Esophagus squamous epithelium (tissue), 4 donors: ENCODE measurements around the gene KEL.

Experiments
- POLR2A ChIP-seq, 4 donors: fragments of 450-650 bp; IDR thresholded peaks; one replicate each; pipeline ENCODE4 v1.6.1; 2017; ENCODE audit warnings: antibody characterized with exemption in 4 of 4, mild to moderate bottlenecking in 4 of 4, moderate library complexity in 3 of 4
- TF ChIP-seq, protein P1 (sequence below), 6 experiments: fragments of 450-650 bp in 4 of 6; fragments of 200-600 bp in 2 of 6; sonication (generic) in 2 of 6; IDR thresholded peaks; one replicate each; pipeline ENCODE4 v1.5.1; 2016 to 2019; ENCODE audit warnings: antibody characterized with exemption in 6 of 6, mild to moderate bottlenecking in 4 of 6, moderate library complexity in 4 of 6

DNA sequence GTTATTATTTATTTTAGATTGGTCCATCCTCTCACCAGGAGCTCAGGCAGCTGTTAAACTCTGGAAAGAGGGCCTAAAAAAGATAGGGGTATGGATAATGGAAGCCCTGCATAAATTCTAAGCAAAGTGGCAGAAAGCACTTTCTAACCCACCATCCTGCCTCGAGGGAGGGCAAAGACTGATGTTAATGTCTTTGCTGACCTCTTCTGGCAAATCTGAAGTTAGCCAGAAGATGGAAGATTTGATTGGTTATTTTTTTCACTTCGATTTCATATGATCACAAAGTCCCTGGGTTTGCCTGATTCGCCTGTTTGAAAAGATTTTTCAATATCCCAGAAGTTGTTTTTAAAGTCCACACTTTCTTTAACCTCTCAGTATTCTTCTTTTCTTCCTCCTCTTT, 39.9 kb upstream of the KEL start:
- TF ChIP-seq, protein P1, sequence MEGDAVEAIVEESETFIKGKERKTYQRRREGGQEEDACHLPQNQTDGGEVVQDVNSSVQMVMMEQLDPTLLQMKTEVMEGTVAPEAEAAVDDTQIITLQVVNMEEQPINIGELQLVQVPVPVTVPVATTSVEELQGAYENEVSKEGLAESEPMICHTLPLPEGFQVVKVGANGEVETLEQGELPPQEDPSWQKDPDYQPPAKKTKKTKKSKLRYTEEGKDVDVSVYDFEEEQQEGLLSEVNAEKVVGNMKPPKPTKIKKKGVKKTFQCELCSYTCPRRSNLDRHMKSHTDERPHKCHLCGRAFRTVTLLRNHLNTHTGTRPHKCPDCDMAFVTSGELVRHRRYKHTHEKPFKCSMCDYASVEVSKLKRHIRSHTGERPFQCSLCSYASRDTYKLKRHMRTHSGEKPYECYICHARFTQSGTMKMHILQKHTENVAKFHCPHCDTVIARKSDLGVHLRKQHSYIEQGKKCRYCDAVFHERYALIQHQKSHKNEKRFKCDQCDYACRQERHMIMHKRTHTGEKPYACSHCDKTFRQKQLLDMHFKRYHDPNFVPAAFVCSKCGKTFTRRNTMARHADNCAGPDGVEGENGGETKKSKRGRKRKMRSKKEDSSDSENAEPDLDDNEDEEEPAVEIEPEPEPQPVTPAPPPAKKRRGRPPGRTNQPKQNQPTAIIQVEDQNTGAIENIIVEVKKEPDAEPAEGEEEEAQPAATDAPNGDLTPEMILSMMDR (IDR thresholded peaks at IDR 0.05), result peak in 1 of 6 experiments; percentile 21
- TF ChIP-seq POLR2A (IDR thresholded peaks at IDR 0.05), result no peak
